Right lung (tissue), 5 donors: Measurements from ENCODE around the gene ARHGAP33. TPM values are rescaled to one million over a fixed set of nuclear protein-coding genes. Genes with fewer than 3 reads are reported as not detected.
"Not testable (repeated sequence)": the region's sequence is repeated elsewhere in the genome, so short reads cannot be mapped to it uniquely, and the experiment has no call there.

Experiments used
- DNase-seq, 2 donors: peaks; one replicate each; pipeline ENCODE4 v3.0.0-alpha.2; 2013
- polyA plus RNA-seq, 5 donors: library from polyadenylated mRNA; unstranded; fragments of 120-200 nt; gene quantifications; one replicate each; pipeline versions ENCODE4 v1.2.1 to v1.2.3, GENCODE V29; 2013; ENCODE audit warnings: inconsistent platforms in 1 of 5, low replicate concordance in 1 of 5; ENCODE audit not compliant: insufficient read length in 5 of 5, insufficient read depth in 1 of 5

ARHGAP33 gene
- polyA plus RNA-seq, 5 donors = 21.8 to 40.7 (median 27.3) TPM

- DNase-seq = no peak
Measured at GRCh38 chr19:35754370-35755130, 20.8 kb upstream of the ARHGAP33 start.

- DNase-seq = no peak
Measured at GRCh38 chr19:35755131-35755549, 20.2 kb upstream of the ARHGAP33 start.

- peak; percentile 44 to 53 for DNase-seq
Measured at GRCh38 chr19:35755550-35756376, 19.6 kb upstream of the ARHGAP33 start.

- DNase-seq = peak; percentile 80
Measured at GRCh38 chr19:35756377-35757230, 18.8 kb upstream of the ARHGAP33 start, which contains the start of gene HSPB6. HSPB6 (minus strand) TSS chr19:35757029; CDS start chr19:35757008, 21 bp downstream.

GRCh38 chr19:35757231-35757748, 18.1 kb upstream of the ARHGAP33 start:
- DNase-seq = peak; percentile 87 to 88

GRCh38 chr19:35757749-35758608, 17.4 kb upstream of the ARHGAP33 start, which contains the start of gene PROSER3:
PROSER3 (plus strand) TSS chr19:35758176; CDS start chr19:35758216, 40 bp downstream.
- peak; percentile 97 to 98 for DNase-seq

GRCh38 chr19:35759697-35760096, 15.7 kb upstream of the ARHGAP33 start:
- DNase-seq = no peak

- no peak for DNase-seq
Measured at GRCh38 chr19:35760711-35761349, 14.5 kb upstream of the ARHGAP33 start.

GRCh38 chr19:35764432-35765315, 10.7 kb upstream of the ARHGAP33 start:
- DNase-seq = no peak

- no peak for DNase-seq
Measured at GRCh38 chr19:35766571-35767104, 8.7 kb upstream of the ARHGAP33 start.

- peak in 1 of 2 donors; percentile 26 for DNase-seq
Measured at GRCh38 chr19:35767288-35768081, 7.9 kb upstream of the ARHGAP33 start.

- DNase-seq = no peak
Measured at GRCh38 chr19:35768082-35768421, 7.3 kb upstream of the ARHGAP33 start.

GRCh38 chr19:35772362-35772761, 3.0 kb upstream of the ARHGAP33 start:
- not testable (repeated sequence) for DNase-seq

- DNase-seq = peak in 1 of 2 donors; percentile 23
Measured at GRCh38 chr19:35773020-35773806, 2.2 kb upstream of the ARHGAP33 start.

- no peak for DNase-seq
Measured at GRCh38 chr19:35774274-35775045, 904 bp upstream of the ARHGAP33 start.

GRCh38 chr19:35775046-35775297, 392 bp upstream of the ARHGAP33 start:
- no peak for DNase-seq
